Liver (tissue), 9 donors: Measurements from ENCODE around the gene HAO2. TPM values are rescaled to one million over a fixed set of nuclear protein-coding genes. Genes with fewer than 3 reads are reported as not detected.

Source experiments
- DNase-seq: peaks from one replicate; pipeline ENCODE4 v3.0.0-alpha.2; 2017; ENCODE audit warnings: low spot score
- H3K27ac ChIP-seq, 2 donors: one replicate each; pipeline ENCODE4 v1.7.0; 2013; ENCODE audit warnings: inconsistent platforms in 2 of 2, low read length in 2 of 2, control low read depth in 1 of 2, low read depth in 1 of 2, mild to moderate bottlenecking in 1 of 2
- H3K27me3 ChIP-seq, 4 donors: one replicate each; pipeline versions ENCODE4 v1.6.1 to v1.7.0; 2013; ENCODE audit warnings: low read length in 3 of 4, inconsistent platforms in 1 of 4, mild to moderate bottlenecking in 1 of 4, moderate library complexity in 1 of 4; ENCODE audit not compliant: control insufficient read depth in 4 of 4, insufficient read depth in 4 of 4
- H3K36me3 ChIP-seq, 4 donors: one replicate each; pipeline versions ENCODE4 v1.6.1 to v1.7.0; 2013; ENCODE audit warnings: low read length in 3 of 4, mild to moderate bottlenecking in 3 of 4, low read depth in 1 of 4, moderate library complexity in 1 of 4; ENCODE audit not compliant: control insufficient read depth in 4 of 4, insufficient read depth in 3 of 4
- H3K4me1 ChIP-seq, 4 donors: one replicate each; pipeline versions ENCODE4 v1.6.1 to v1.7.0; 2013; ENCODE audit warnings: low read length in 3 of 4, mild to moderate bottlenecking in 3 of 4, moderate library complexity in 1 of 4; ENCODE audit not compliant: control insufficient read depth in 4 of 4, insufficient read depth in 4 of 4
- H3K4me3 ChIP-seq, 3 donors: one replicate each; pipeline versions ENCODE4 v1.6.1 to v1.7.0; 2013; ENCODE audit warnings: low read length in 3 of 3, control low read depth in 1 of 3, low read depth in 1 of 3, mild to moderate bottlenecking in 1 of 3
- H3K9ac ChIP-seq, 2 donors: one replicate each; pipeline ENCODE4 v1.7.0; 2013; ENCODE audit warnings: low read length in 2 of 2, mild to moderate bottlenecking in 2 of 2, moderate library complexity in 2 of 2, control low read depth in 1 of 2, low read depth in 1 of 2
- H3K9me3 ChIP-seq, 4 donors: one replicate each; pipeline versions ENCODE4 v1.6.1 to v1.7.0; 2013; ENCODE audit warnings: low read length in 3 of 4; ENCODE audit not compliant: control insufficient read depth in 4 of 4
- FOXA2 ChIP-seq: IDR thresholded peaks from 2 replicates; pipeline ENCODE4 v1.6.1; 2016; ENCODE audit warnings: antibody characterized with exemption
- HNF4A ChIP-seq, 2 donors: conservative IDR thresholded peaks; 2 replicates each; pipeline ENCODE4 v1.6.1; 2016; ENCODE audit warnings: antibody characterized with exemption in 2 of 2, mild to moderate bottlenecking in 2 of 2
- HNF4G ChIP-seq: IDR thresholded peaks from 2 replicates; pipeline ENCODE4 v1.6.1; 2016; ENCODE audit warnings: antibody characterized with exemption
- JUND ChIP-seq, 2 donors: IDR thresholded peaks; 2 replicates each; pipeline ENCODE4 v1.6.1; 2016; ENCODE audit warnings: antibody characterized with exemption in 2 of 2
- MAX ChIP-seq: IDR thresholded peaks from 2 replicates; pipeline ENCODE4 v1.6.1; 2016; ENCODE audit warnings: antibody characterized with exemption
- NR2F2 ChIP-seq: IDR thresholded peaks from 2 replicates; pipeline ENCODE4 v1.6.1; 2016; ENCODE audit warnings: antibody characterized with exemption
- RAD21 ChIP-seq, 2 donors: IDR thresholded peaks; 2 replicates each; pipeline ENCODE4 v1.6.1; 2016; ENCODE audit warnings: antibody characterized with exemption in 2 of 2, mild to moderate bottlenecking in 2 of 2
- SP1 ChIP-seq: IDR thresholded peaks from 2 replicates; pipeline ENCODE4 v1.6.1; 2018; ENCODE audit warnings: antibody characterized with exemption, mild to moderate bottlenecking
- WGBS: extraction: QIAGEN DNeasy Blood & Tissue Kit; methylation state at CpG from one replicate; pipeline ENCODE4 v1.1.7; 2013; 5-methylcytosine and 5-hydroxymethylcytosine counted together
- polyA plus RNA-seq, 2 donors: library from polyadenylated mRNA; stranded (reverse) in 1 of 2; unstranded in 1 of 2; fragments of 200-250 nt in 1 of 2; fragments of >200 nt in 1 of 2; fragmentation: Nextera tagmentation in 1 of 2; extraction: Ambion mirVana in 1 of 2; gene quantifications; one replicate each; pipeline versions ENCODE4 v1.2.1 to v1.2.3, GENCODE V29; 2013 to 2015
- total RNA-seq, 2 donors: library from RNA; depleted of rRNA; stranded (reverse); fragments of >200 nt; gene quantifications; one replicate each; pipeline ENCODE4 v1.2.3, GENCODE V29; 2014
- TF ChIP-seq, protein P1 (sequence below): fragments of 150-350 bp; IDR thresholded peaks from 2 replicates; pipeline ENCODE4 v1.5.1; 2017; ENCODE audit warnings: improper control_type of control experiment, low read depth, low read length; ENCODE audit not compliant: missing input control
- TF ChIP-seq, protein P2 (sequence below): IDR thresholded peaks from 2 replicates; pipeline ENCODE4 v1.6.1; 2016; ENCODE audit warnings: antibody characterized with exemption
- donor health status: healthy.
- donor health status: healthy.
- donor health status: healthy.
- donor health status: healthy.
- donor health status: healthy.

HAO2 gene
- total and polyA plus RNA-seq, 4 donors: 8.2 to 377 (median 150) TPM

GRCh38 chr1:119428991-119429390, 60.4 kb downstream of the HAO2 start:
- 94% methylated on average over 2 of the region's 2 CpGs for WGBS

GRCh38 chr1:119429687-119430086, 61.1 kb downstream of the HAO2 start:
- Histone ChIP-seq H3K4me1 (no peaks in the 10 kb centered on the region), H3K27ac (no peak overlapping the region), H3K36me3 (no peaks in the 10 kb centered on the region), H3K27me3 (no peaks in the 10 kb centered on the region), H3K9me3 (no peaks in the 10 kb centered on the region), H3K4me3 (no peak overlapping the region), H3K9ac (no peak overlapping the region)
- DNase-seq: no peak
- no peak for TF ChIP-seq JUND (IDR thresholded peaks at IDR 0.05)
- TF ChIP-seq FOXA2: no peak
- no peak for TF ChIP-seq MAX
- 82% methylated on average over 4 of the region's 4 CpGs for WGBS

More at GRCh38 chr1:119428991-119429390, 60.4 kb downstream of the HAO2 start:
- no peaks in the 10 kb centered on the region for H3K9me3 ChIP-seq
- H3K36me3 ChIP-seq: no peaks in the 10 kb centered on the region
- no peak overlapping the region for H3K9ac ChIP-seq
- no peaks in the 10 kb centered on the region for H3K4me1 ChIP-seq
- no peak for TF ChIP-seq RAD21 (IDR thresholded peaks at IDR 0.05)
- TF ChIP-seq, protein P1, sequence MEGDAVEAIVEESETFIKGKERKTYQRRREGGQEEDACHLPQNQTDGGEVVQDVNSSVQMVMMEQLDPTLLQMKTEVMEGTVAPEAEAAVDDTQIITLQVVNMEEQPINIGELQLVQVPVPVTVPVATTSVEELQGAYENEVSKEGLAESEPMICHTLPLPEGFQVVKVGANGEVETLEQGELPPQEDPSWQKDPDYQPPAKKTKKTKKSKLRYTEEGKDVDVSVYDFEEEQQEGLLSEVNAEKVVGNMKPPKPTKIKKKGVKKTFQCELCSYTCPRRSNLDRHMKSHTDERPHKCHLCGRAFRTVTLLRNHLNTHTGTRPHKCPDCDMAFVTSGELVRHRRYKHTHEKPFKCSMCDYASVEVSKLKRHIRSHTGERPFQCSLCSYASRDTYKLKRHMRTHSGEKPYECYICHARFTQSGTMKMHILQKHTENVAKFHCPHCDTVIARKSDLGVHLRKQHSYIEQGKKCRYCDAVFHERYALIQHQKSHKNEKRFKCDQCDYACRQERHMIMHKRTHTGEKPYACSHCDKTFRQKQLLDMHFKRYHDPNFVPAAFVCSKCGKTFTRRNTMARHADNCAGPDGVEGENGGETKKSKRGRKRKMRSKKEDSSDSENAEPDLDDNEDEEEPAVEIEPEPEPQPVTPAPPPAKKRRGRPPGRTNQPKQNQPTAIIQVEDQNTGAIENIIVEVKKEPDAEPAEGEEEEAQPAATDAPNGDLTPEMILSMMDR: no peak
- H3K4me3 ChIP-seq: no peak overlapping the region
- no peak for DNase-seq
- no peak overlapping the region for H3K27ac ChIP-seq
- H3K27me3 ChIP-seq: no peaks in the 10 kb centered on the region

- no peak overlapping the region for H3K27ac ChIP-seq
- H3K9ac ChIP-seq: no peak overlapping the region
- H3K36me3 ChIP-seq: no peaks in the 10 kb centered on the region
- no peak overlapping the region for H3K4me3 ChIP-seq
- DNase-seq: no peak
- no peaks in the 10 kb centered on the region for H3K27me3 ChIP-seq
- H3K9me3 ChIP-seq: no peaks in the 10 kb centered on the region
- H3K4me1 ChIP-seq: no peaks in the 10 kb centered on the region
- 89% methylated on average over 2 of the region's 2 CpGs for WGBS
- TF ChIP-seq HNF4G: no peak
- no peak for TF ChIP-seq HNF4A (conservative IDR thresholded peaks at IDR 0.05)
- TF ChIP-seq NR2F2: no peak
- no peak for TF ChIP-seq MAX
- TF ChIP-seq, protein P2, sequence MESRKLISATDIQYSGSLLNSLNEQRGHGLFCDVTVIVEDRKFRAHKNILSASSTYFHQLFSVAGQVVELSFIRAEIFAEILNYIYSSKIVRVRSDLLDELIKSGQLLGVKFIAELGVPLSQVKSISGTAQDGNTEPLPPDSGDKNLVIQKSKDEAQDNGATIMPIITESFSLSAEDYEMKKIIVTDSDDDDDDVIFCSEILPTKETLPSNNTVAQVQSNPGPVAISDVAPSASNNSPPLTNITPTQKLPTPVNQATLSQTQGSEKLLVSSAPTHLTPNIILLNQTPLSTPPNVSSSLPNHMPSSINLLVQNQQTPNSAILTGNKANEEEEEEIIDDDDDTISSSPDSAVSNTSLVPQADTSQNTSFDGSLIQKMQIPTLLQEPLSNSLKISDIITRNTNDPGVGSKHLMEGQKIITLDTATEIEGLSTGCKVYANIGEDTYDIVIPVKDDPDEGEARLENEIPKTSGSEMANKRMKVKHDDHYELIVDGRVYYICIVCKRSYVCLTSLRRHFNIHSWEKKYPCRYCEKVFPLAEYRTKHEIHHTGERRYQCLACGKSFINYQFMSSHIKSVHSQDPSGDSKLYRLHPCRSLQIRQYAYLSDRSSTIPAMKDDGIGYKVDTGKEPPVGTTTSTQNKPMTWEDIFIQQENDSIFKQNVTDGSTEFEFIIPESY: no peak
- no peak for TF ChIP-seq JUND (IDR thresholded peaks at IDR 0.05)
- TF ChIP-seq SP1: no peak
These were observed 61.9 kb downstream of the HAO2 start for GRCh38 chr1:119430486-119430885.
